GM19023 (cell line): ENCODE measurements around the gene PDK2.

ENCODE experiments used
- ATAC-seq: cut with Tn5 transposase; IDR thresholded peaks from one replicate; pipeline ENCODE4 v1.9.1; 2021; ENCODE audit warnings: mild to moderate bottlenecking, moderate library complexity; ENCODE audit not compliant: unreplicated experiment

Gene PDK2

GRCh38 chr17:50133769-50134099, 38.6 kb downstream of the PDK2 start:
- ATAC-seq, result no peak

- ATAC-seq, result no peak
These were observed 39.3 kb downstream of the PDK2 start for GRCh38 chr17:50134206-50135110.

- ATAC-seq, result no peak
These were observed 40.4 kb downstream of the PDK2 start for GRCh38 chr17:50135316-50136095.

- ATAC-seq, result no peak
These were observed 41.0 kb downstream of the PDK2 start for GRCh38 chr17:50136096-50136687.

GRCh38 chr17:50137042-50137441, 41.9 kb downstream of the PDK2 start:
- ATAC-seq, result no peak

- no peak for ATAC-seq
These were observed 44.1 kb downstream of the PDK2 start for GRCh38 chr17:50139185-50139783.

GRCh38 chr17:50139950-50140885, 45.1 kb downstream of the PDK2 start:
- ATAC-seq, result no peak

GRCh38 chr17:50141026-50141744, 46.0 kb downstream of the PDK2 start:
- ATAC-seq, result no peak

- no peak for ATAC-seq
These were observed 46.6 kb downstream of the PDK2 start for GRCh38 chr17:50141745-50142110.

- ATAC-seq, result no peak
These were observed 48.5 kb downstream of the PDK2 start for GRCh38 chr17:50143461-50144176.

GRCh38 chr17:50144355-50144754, 49.2 kb downstream of the PDK2 start:
- no peak for ATAC-seq

GRCh38 chr17:50144845-50145531, 49.8 kb downstream of the PDK2 start:
- no peak for ATAC-seq

GRCh38 chr17:50145532-50146229, 50.5 kb downstream of the PDK2 start:
- no peak for ATAC-seq

- no peak for ATAC-seq
These were observed 51.2 kb downstream of the PDK2 start for GRCh38 chr17:50146230-50146926.

GRCh38 chr17:50146927-50147665, 51.9 kb downstream of the PDK2 start:
- no peak for ATAC-seq

GRCh38 chr17:50147841-50148225, 52.7 kb downstream of the PDK2 start:
- ATAC-seq, result no peak
